ENCODE data around the gene TRIM68.

DNA sequence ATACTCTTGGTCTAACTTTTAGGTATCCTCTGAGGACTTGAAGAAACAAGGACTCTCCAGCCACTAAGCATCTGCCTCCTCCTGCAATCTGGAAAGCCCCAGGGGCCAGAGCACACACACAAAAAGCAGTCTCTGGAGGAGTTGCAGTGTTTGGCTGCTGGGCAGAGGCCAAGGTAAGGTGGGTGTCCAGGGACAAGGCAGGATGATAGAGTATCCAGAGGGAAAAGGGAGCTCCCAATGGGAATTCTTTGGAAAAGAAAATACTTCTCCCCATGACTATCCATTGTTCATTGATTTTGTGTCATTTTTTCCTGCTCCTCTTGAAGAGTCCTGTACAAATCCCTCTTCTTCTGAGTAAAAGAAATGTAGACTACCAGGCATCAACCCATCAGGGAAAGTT is 26.6 kb downstream of the TRIM68 start, which contains the start of gene OR52I2:
- TF ChIP-seq, protein P1, sequence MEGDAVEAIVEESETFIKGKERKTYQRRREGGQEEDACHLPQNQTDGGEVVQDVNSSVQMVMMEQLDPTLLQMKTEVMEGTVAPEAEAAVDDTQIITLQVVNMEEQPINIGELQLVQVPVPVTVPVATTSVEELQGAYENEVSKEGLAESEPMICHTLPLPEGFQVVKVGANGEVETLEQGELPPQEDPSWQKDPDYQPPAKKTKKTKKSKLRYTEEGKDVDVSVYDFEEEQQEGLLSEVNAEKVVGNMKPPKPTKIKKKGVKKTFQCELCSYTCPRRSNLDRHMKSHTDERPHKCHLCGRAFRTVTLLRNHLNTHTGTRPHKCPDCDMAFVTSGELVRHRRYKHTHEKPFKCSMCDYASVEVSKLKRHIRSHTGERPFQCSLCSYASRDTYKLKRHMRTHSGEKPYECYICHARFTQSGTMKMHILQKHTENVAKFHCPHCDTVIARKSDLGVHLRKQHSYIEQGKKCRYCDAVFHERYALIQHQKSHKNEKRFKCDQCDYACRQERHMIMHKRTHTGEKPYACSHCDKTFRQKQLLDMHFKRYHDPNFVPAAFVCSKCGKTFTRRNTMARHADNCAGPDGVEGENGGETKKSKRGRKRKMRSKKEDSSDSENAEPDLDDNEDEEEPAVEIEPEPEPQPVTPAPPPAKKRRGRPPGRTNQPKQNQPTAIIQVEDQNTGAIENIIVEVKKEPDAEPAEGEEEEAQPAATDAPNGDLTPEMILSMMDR (conservative IDR thresholded peaks at IDR 0.05; ENCODE audit: low read length): no peak
- TF ChIP-seq EZH2phosphoT487 (IDR thresholded peaks at IDR 0.05; ENCODE audit: borderline replicate concordance, low read depth, low read length): no peak

Data from OCI-LY7 (cell line).